CD4-positive, CD25-positive, alpha-beta regulatory T cell (primary cell): ENCODE data around the gene DLG5. TPM values are rescaled to one million over a fixed set of nuclear protein-coding genes. Genes with fewer than 3 reads are reported as not detected.

Experiments
- ATAC-seq, 2 donors: fragments of 150-1000 bp; cut with Tn5 transposase; one replicate each; pipeline ENCODE4 v1.10.0; 2021; ENCODE audit warnings: low read depth in 2 of 2, moderate number of reproducible peaks in 2 of 2, moderate library complexity in 1 of 2
- DNase-seq, 3 donors: peaks; one replicate each; pipeline versions ENCODE4 v3.0.0 to v3.0.0-alpha.2; 2012 to 2022; ENCODE audit warnings: mixed read lengths in 1 of 3
- H3K27ac ChIP-seq: one replicate; pipeline ENCODE4 v1.7.0; 2013; ENCODE audit warnings: mild to moderate bottlenecking, low read length; ENCODE audit not compliant: insufficient read depth, poor library complexity, severe bottlenecking
- H3K27me3 ChIP-seq: one replicate; pipeline ENCODE4 v1.7.0; 2013; ENCODE audit warnings: low read length; ENCODE audit not compliant: control insufficient read depth, insufficient read depth
- H3K36me3 ChIP-seq: one replicate; pipeline ENCODE4 v1.7.0; 2013; ENCODE audit warnings: mild to moderate bottlenecking, low read length, moderate library complexity; ENCODE audit not compliant: control insufficient read depth, insufficient read depth
- H3K4me1 ChIP-seq: 2 replicates; pipeline ENCODE4 v1.7.0; 2013; ENCODE audit warnings: mild to moderate bottlenecking, low read length; ENCODE audit not compliant: insufficient read depth, control insufficient read depth, poor library complexity, severe bottlenecking
- H3K4me3 ChIP-seq: one replicate; pipeline ENCODE4 v1.7.0; 2013; ENCODE audit warnings: low read depth, mild to moderate bottlenecking, low read length, moderate library complexity
- H3K9me3 ChIP-seq, 2 experiments: 1 replicate in 1 of 2; 2 replicates in 1 of 2; pipeline ENCODE4 v1.7.0; 2013; ENCODE audit warnings: low read length in 2 of 2, mild to moderate bottlenecking in 1 of 2, moderate library complexity in 1 of 2; ENCODE audit not compliant: control insufficient read depth in 2 of 2
- H3K27ac Mint-ChIP-seq, 3 donors: one replicate each; pipeline ENCODE4 v1.8.0; 2020 to 2022; ENCODE audit warnings: mild to moderate bottlenecking in 3 of 3, mixed read lengths in 3 of 3, moderate library complexity in 2 of 3
- H3K27me3 Mint-ChIP-seq: one replicate; pipeline ENCODE4 v1.8.0; 2022; ENCODE audit warnings: mild to moderate bottlenecking, mixed read lengths
- H3K36me3 Mint-ChIP-seq: one replicate; pipeline ENCODE4 v1.8.0; 2020; ENCODE audit warnings: mixed read lengths
- H3K4me1 Mint-ChIP-seq, 4 donors: one replicate each; pipeline ENCODE4 v1.8.0; 2020 to 2022; ENCODE audit warnings: mixed read lengths in 4 of 4, mild to moderate bottlenecking in 1 of 4
- H3K4me3 Mint-ChIP-seq, 4 donors: one replicate each; pipeline ENCODE4 v1.8.0; 2020 to 2022; ENCODE audit warnings: mild to moderate bottlenecking in 4 of 4, mixed read lengths in 4 of 4, moderate library complexity in 3 of 4
- H3K9me3 Mint-ChIP-seq, 7 donors: one replicate each; pipeline ENCODE4 v1.8.0; 2020 to 2022; ENCODE audit warnings: mixed read lengths in 7 of 7, mild to moderate bottlenecking in 3 of 7, moderate library complexity in 2 of 7
- polyA plus RNA-seq, 4 donors: library from polyadenylated mRNA; unstranded; fragments of 300-500 nt; fragmentation: Illumina TruSeq; gene quantifications; one replicate each; pipeline ENCODE4 v1.2.3, GENCODE V29; 2021
- total RNA-seq: library from RNA; stranded (reverse); gene quantifications from one replicate; pipeline ENCODE4 v1.2.3, GENCODE V29; 2022

DLG5 gene
- total and polyA plus RNA-seq, 5 donors from 2014 or later, result 0.06 to 3.7 (median 0.14) TPM; not detected in 1

- no peaks in the 10 kb centered on the region for H3K9me3 Mint-ChIP-seq
- Histone ChIP-seq H3K27me3 (no peaks in the 10 kb centered on the region), H3K9me3 (no peaks in the 10 kb centered on the region), H3K27ac (no peak overlapping the region), H3K4me1 (no peaks in the 10 kb centered on the region), H3K36me3 (no peaks in the 10 kb centered on the region), H3K4me3 (no peak overlapping the region)
- DNase-seq (no peak), ATAC-seq (no peak)
- no peak overlapping the region for H3K4me3 Mint-ChIP-seq
- no peaks in the 10 kb centered on the region for H3K36me3 Mint-ChIP-seq
- no peaks in the 10 kb centered on the region for H3K27me3 Mint-ChIP-seq
- no peaks in the 10 kb centered on the region for H3K4me1 Mint-ChIP-seq
- no peak overlapping the region for H3K27ac Mint-ChIP-seq
Measured at GRCh38 chr10:77824908-77825307, 101.6 kb downstream of the DLG5 start.

GRCh38 chr10:77823811-77824542 is 102.6 kb downstream of the DLG5 start:
- Histone ChIP-seq H3K4me3 (no peak overlapping the region), H3K36me3 (no peaks in the 10 kb centered on the region), H3K9me3 (no peaks in the 10 kb centered on the region), H3K4me1 (no peaks in the 10 kb centered on the region), H3K27ac (no peak overlapping the region), H3K27me3 (no peaks in the 10 kb centered on the region)
- no peaks in the 10 kb centered on the region for H3K4me1 Mint-ChIP-seq
- ATAC-seq (no peak), DNase-seq (no peak)
- H3K27ac Mint-ChIP-seq, result no peak overlapping the region
- no peaks in the 10 kb centered on the region for H3K36me3 Mint-ChIP-seq
- no peaks in the 10 kb centered on the region for H3K27me3 Mint-ChIP-seq
- peak overlapping the region in 1 of 4 donors; percentile 29 for H3K4me3 Mint-ChIP-seq
- no peaks in the 10 kb centered on the region for H3K9me3 Mint-ChIP-seq

GRCh38 chr10:77821551-77821950 is 105.0 kb downstream of the DLG5 start:
- no peaks in the 10 kb centered on the region for H3K36me3 Mint-ChIP-seq
- no peaks in the 10 kb centered on the region for H3K27me3 Mint-ChIP-seq
- no peak overlapping the region for H3K27ac ChIP-seq
- no peaks in the 10 kb centered on the region for H3K9me3 ChIP-seq
- no peaks in the 10 kb centered on the region for H3K27me3 ChIP-seq
- no peak for ATAC-seq
- no peak for DNase-seq
- no peaks in the 10 kb centered on the region for H3K36me3 ChIP-seq
- H3K4me3 ChIP-seq, result no peak overlapping the region
- no peak overlapping the region for H3K4me3 Mint-ChIP-seq
- H3K27ac Mint-ChIP-seq, result no peak overlapping the region
- no peaks in the 10 kb centered on the region for H3K4me1 Mint-ChIP-seq
- no peaks in the 10 kb centered on the region for H3K9me3 Mint-ChIP-seq
- no peaks in the 10 kb centered on the region for H3K4me1 ChIP-seq

GRCh38 chr10:77821036-77821435 is 105.5 kb downstream of the DLG5 start:
- no peak for ATAC-seq

GRCh38 chr10:77820349-77820748 is 106.2 kb downstream of the DLG5 start:
- ATAC-seq (no peak), DNase-seq (no peak)
- H3K27ac ChIP-seq, result no peak overlapping the region
- Mint-ChIP-seq H3K36me3 (no peaks in the 10 kb centered on the region), H3K9me3 (no peaks in the 10 kb centered on the region), H3K4me3 (no peak overlapping the region), H3K4me1 (no peaks in the 10 kb centered on the region), H3K27me3 (no peaks in the 10 kb centered on the region), H3K27ac (peak overlapping the region in 1 of 3 donors; percentile 36)
- H3K36me3 ChIP-seq, result no peaks in the 10 kb centered on the region
- H3K9me3 ChIP-seq, result no peaks in the 10 kb centered on the region
- H3K4me1 ChIP-seq, result no peaks in the 10 kb centered on the region
- no peaks in the 10 kb centered on the region for H3K27me3 ChIP-seq
- no peak overlapping the region for H3K4me3 ChIP-seq

More at GRCh38 chr10:77821036-77821435, 105.5 kb downstream of the DLG5 start:
- no peaks in the 10 kb centered on the region for H3K4me1 ChIP-seq
- H3K27me3 ChIP-seq, result no peaks in the 10 kb centered on the region
- no peak for DNase-seq
- H3K9me3 ChIP-seq, result no peaks in the 10 kb centered on the region
- Mint-ChIP-seq H3K4me3 (no peak overlapping the region), H3K27ac (no peak overlapping the region), H3K4me1 (no peaks in the 10 kb centered on the region), H3K9me3 (no peaks in the 10 kb centered on the region), H3K27me3 (no peaks in the 10 kb centered on the region), H3K36me3 (no peaks in the 10 kb centered on the region)
- no peaks in the 10 kb centered on the region for H3K36me3 ChIP-seq
- no peak overlapping the region for H3K4me3 ChIP-seq
- no peak overlapping the region for H3K27ac ChIP-seq

GRCh38 chr10:77819210-77820112 is 107.1 kb downstream of the DLG5 start:
- Mint-ChIP-seq H3K4me3 (no peak overlapping the region), H3K36me3 (no peaks in the 10 kb centered on the region), H3K27ac (no peak overlapping the region), H3K4me1 (no peaks in the 10 kb centered on the region), H3K9me3 (no peaks in the 10 kb centered on the region), H3K27me3 (no peaks in the 10 kb centered on the region)
- Histone ChIP-seq H3K4me3 (no peak overlapping the region), H3K27me3 (no peaks in the 10 kb centered on the region), H3K9me3 (no peaks in the 10 kb centered on the region), H3K36me3 (no peaks in the 10 kb centered on the region), H3K4me1 (no peaks in the 10 kb centered on the region), H3K27ac (no peak overlapping the region)
- DNase-seq (no peak), ATAC-seq (no peak)

GRCh38 chr10:77818378-77818777 is 108.2 kb downstream of the DLG5 start:
- no peaks in the 10 kb centered on the region for H3K9me3 ChIP-seq
- no peaks in the 10 kb centered on the region for H3K36me3 ChIP-seq
- H3K27ac ChIP-seq, result no peak overlapping the region
- no peaks in the 10 kb centered on the region for H3K4me1 Mint-ChIP-seq
- no peaks in the 10 kb centered on the region for H3K36me3 Mint-ChIP-seq
- DNase-seq, result no peak
- no peaks in the 10 kb centered on the region for H3K4me1 ChIP-seq
- peaks cover 0 to 1% (median 0%) of the 10 kb centered on the region in 7 donors for H3K9me3 Mint-ChIP-seq
- no peak for ATAC-seq
- no peak overlapping the region for H3K4me3 ChIP-seq
- H3K27me3 ChIP-seq, result no peaks in the 10 kb centered on the region
- no peak overlapping the region for H3K4me3 Mint-ChIP-seq
- H3K27me3 Mint-ChIP-seq, result no peaks in the 10 kb centered on the region
- no peak overlapping the region for H3K27ac Mint-ChIP-seq
